HepG2 (cell line): ENCODE results near the gene TMEM114. TPM values are rescaled to one million over a fixed set of nuclear protein-coding genes. Genes with fewer than 3 reads are reported as not detected.

Source experiments
- ATAC-seq: fragments of 200-7000 bp; cut with Tn5 transposase; 3 replicates; pipeline ENCODE4 v1.9.1; 2020; ENCODE audit warnings: mild to moderate bottlenecking, moderate library complexity
- BruUV-seq: library from RNA; stranded (reverse); fragments of 400-500 nt; replicated peaks from 2 replicates; lab custom pipeline; 2021; lab: Mats Ljungman, UMichigan
- CTCF ChIA-PET: fragments of 300-600 bp; formaldehyde crosslinking; extraction: SDS; loops from one replicate; lab custom pipeline; 2021; ENCODE audit warnings: low total read pairs, inconsistent platforms, low intra/inter-chr PET ratio; lab: Yijun Ruan, JAX
- POLR2A ChIA-PET: fragments of 350-600 bp; sonication (Branson Sonifier 250); formaldehyde crosslinking; loops from one replicate; lab custom pipeline; 2020; ENCODE audit warnings: antibody characterized with exemption, inconsistent platforms; lab: Yijun Ruan, JAX
- DNase-seq: peaks from one replicate; pipeline ENCODE4 v3.0.0-alpha.2; 2015; ENCODE audit warnings: low spot score
- FAIRE-seq: peaks from 3 replicates; lab custom pipeline; 2011; peaks lifted over from hg19 to GRCh38; lab: Jason Lieb, UNC
- H2AFZ ChIP-seq: one replicate; pipeline ENCODE4 v1.6.1; 2011; ENCODE audit warnings: low read length, inconsistent platforms
- H3K27ac ChIP-seq: fragments of 300-600 bp; 3 replicates; pipeline ENCODE4 v1.8.0; 2011; ENCODE audit warnings: mixed run types, mild to moderate bottlenecking, mixed read lengths, low read length, inconsistent platforms; ENCODE audit not compliant: insufficient read depth; ENCODE audit errors: extremely low read length
- H3K27me3 ChIP-seq, 2 experiments: fragments of 200-600 bp in 1 of 2; 2 replicates in 1 of 2; 3 replicates in 1 of 2; pipeline versions ENCODE4 v1.6.0 to v1.8.0; 2011; ENCODE audit warnings: low read length in 2 of 2, mild to moderate bottlenecking in 2 of 2, moderate library complexity in 2 of 2, inconsistent platforms in 1 of 2; ENCODE audit not compliant: insufficient read depth in 2 of 2, control insufficient read depth in 1 of 2
- H3K36me3 ChIP-seq, 2 experiments: fragments of 200-600 bp in 1 of 2; replicated peaks in 1 of 2; 2 replicates in 1 of 2; 3 replicates in 1 of 2; pipeline versions ENCODE4 v1.5.1 to v1.8.0; 2011; ENCODE audit warnings: low read length in 2 of 2, inconsistent platforms in 1 of 2; ENCODE audit not compliant: insufficient read depth in 2 of 2, control insufficient read depth in 1 of 2
- H3K4me1 ChIP-seq: 2 replicates; pipeline ENCODE4 v1.5.1; 2012; ENCODE audit warnings: low read length, inconsistent platforms; ENCODE audit not compliant: insufficient read depth
- H3K4me2 ChIP-seq: 2 replicates; pipeline ENCODE4 v1.6.0; 2011; ENCODE audit warnings: low read depth, low read length, inconsistent platforms
- H3K4me3 ChIP-seq, 3 experiments: fragments of 200-600 bp in 1 of 3; sonication (generic), shearing (Covaris generic) in 1 of 3; replicated peaks in 1 of 3; 2 replicates each; pipeline ENCODE4 v1.5.1; 2011 to 2016; ENCODE audit warnings: low read length in 3 of 3, inconsistent platforms in 2 of 3, low read depth in 2 of 3, mild to moderate bottlenecking in 2 of 3, control low read depth in 1 of 3, mixed read lengths in 1 of 3; ENCODE audit not compliant: insufficient read depth in 1 of 3
- H3K79me2 ChIP-seq: one replicate; pipeline ENCODE4 v1.6.1; 2011; ENCODE audit warnings: low read length, inconsistent platforms; ENCODE audit not compliant: insufficient read depth
- H3K9ac ChIP-seq: 2 replicates; pipeline ENCODE4 v1.6.0; 2011; ENCODE audit warnings: mild to moderate bottlenecking, low read depth, low read length, inconsistent platforms; ENCODE audit not compliant: insufficient read depth
- H3K9me3 ChIP-seq: 2 replicates; pipeline ENCODE4 v1.5.1; 2012; ENCODE audit warnings: mild to moderate bottlenecking, low read length
- H4K20me1 ChIP-seq: 2 replicates; pipeline ENCODE4 v1.6.0; 2011; ENCODE audit warnings: inconsistent platforms, mild to moderate bottlenecking, low read length, moderate library complexity; ENCODE audit not compliant: insufficient read depth
- ATAD3A ChIP-seq: sonication (generic); formaldehyde crosslinking; IDR thresholded peaks from 2 replicates; pipeline ENCODE4 v1.4.0; 2020; ENCODE audit warnings: missing genetic modification reagents
- ISX ChIP-seq: sonication (generic); formaldehyde crosslinking; conservative IDR thresholded peaks from 2 replicates; pipeline ENCODE4 v1.5.0; 2020; ENCODE audit warnings: missing genetic modification reagents
- JUNB ChIP-seq: sonication (generic); formaldehyde crosslinking; IDR thresholded peaks from 2 replicates; pipeline ENCODE4 v1.8.0; 2022; ENCODE audit warnings: missing genetic modification reagents, mild to moderate bottlenecking, borderline replicate concordance
- KDM5A ChIP-seq: fragments of 200-600 bp; sonication (generic); IDR thresholded peaks from 2 replicates; pipeline ENCODE4 v1.7.0; 2018; ENCODE audit warnings: antibody characterized with exemption, mild to moderate bottlenecking, low read length, borderline replicate concordance
- NBN ChIP-seq: fragments of 450-650 bp; conservative IDR thresholded peaks from 2 replicates; pipeline ENCODE4 v1.6.1; 2017
- SETDB1 ChIP-seq: sonication (generic); formaldehyde crosslinking; IDR thresholded peaks from 2 replicates; pipeline ENCODE4 v1.5.1; 2020; ENCODE audit warnings: missing genetic modification reagents, mild to moderate bottlenecking, borderline replicate concordance
- SRY ChIP-seq: sonication (generic); formaldehyde crosslinking; IDR thresholded peaks from 2 replicates; pipeline ENCODE4 v1.8.0; 2022; ENCODE audit warnings: mild to moderate bottlenecking, missing genetic modification reagents
- TCF12 ChIP-seq, 2 experiments: fragments of 450-650 bp in 1 of 2; sonication (generic) in 1 of 2; formaldehyde crosslinking in 1 of 2; IDR thresholded peaks; 2 replicates each; pipeline versions ENCODE4 v1.6.1 to v1.8.0; 2017 to 2022; ENCODE audit warnings: antibody characterized with exemption in 1 of 2, mild to moderate bottlenecking in 1 of 2, missing genetic modification reagents in 1 of 2, moderate library complexity in 1 of 2
- ZNF10 ChIP-seq: sonication (generic); formaldehyde crosslinking; IDR thresholded peaks from 2 replicates; pipeline ENCODE4 v1.4.0; 2020; ENCODE audit warnings: mild to moderate bottlenecking, low read depth, missing genetic modification reagents, borderline replicate concordance
- ZNF24 ChIP-seq: fragments of 450-650 bp; IDR thresholded peaks from 2 replicates; pipeline ENCODE4 v1.6.1; 2017; ENCODE audit warnings: antibody characterized with exemption, mild to moderate bottlenecking
- ZNF253 ChIP-seq: sonication (generic); formaldehyde crosslinking; IDR thresholded peaks from 2 replicates; pipeline ENCODE4 v1.8.0; 2022; ENCODE audit warnings: mild to moderate bottlenecking, missing genetic modification reagents, borderline replicate concordance
- ZNF44 ChIP-seq: sonication (generic); formaldehyde crosslinking; IDR thresholded peaks from 2 replicates; pipeline ENCODE4 v1.5.1; 2020; ENCODE audit warnings: mild to moderate bottlenecking, missing genetic modification reagents
- ZNF501 ChIP-seq: sonication (generic); formaldehyde crosslinking; IDR thresholded peaks from 2 replicates; pipeline ENCODE4 v1.5.1; 2020; ENCODE audit warnings: mild to moderate bottlenecking, moderate library complexity, missing genetic modification reagents
- ZNF547 ChIP-seq: sonication (generic); formaldehyde crosslinking; IDR thresholded peaks from 2 replicates; pipeline ENCODE4 v1.5.1; 2020; ENCODE audit warnings: mild to moderate bottlenecking, missing genetic modification reagents
- ZNF737 ChIP-seq: sonication (generic); formaldehyde crosslinking; IDR thresholded peaks from 2 replicates; pipeline ENCODE4 v1.5.0; 2020; ENCODE audit warnings: missing genetic modification reagents, mild to moderate bottlenecking, borderline replicate concordance
- WGBS: methylation state at CpG from one replicate; pipeline ENCODE4 v1.1.6; 2017; ENCODE audit warnings: low lambda C conversion rate; 5-methylcytosine and 5-hydroxymethylcytosine counted together
- in situ Hi-C: cut with HindIII; loops from 2 replicates; pipeline ENCODE4 v1.10.0; 2017; ENCODE audit warnings: low pct_unique_long_range_greater_than_20kb; ENCODE audit not compliant: extremely low pct_ligation_motif_present
- intact Hi-C: fragments of 100-400 bp; cut with micrococcal nuclease; formaldehyde crosslinking; loops from one replicate; pipeline ENCODE4 v1.10.0; 2022; ENCODE audit not compliant: unreplicated experiment
- polyA plus RNA-seq, 8 experiments: library from polyadenylated mRNA; depleted of rRNA in 3 of 8; stranded (reverse) in 7 of 8; unstranded in 1 of 8; fragments of >200 nt; fragmentation: Illumina TruSeq in 4 of 8; extraction: Trizol in 4 of 8; gene quantifications; 2 replicates each; pipeline versions ENCODE4 v1.2.1 to v1.2.3, GENCODE V29; 2011 to 2016; ENCODE audit warnings: low read depth in 4 of 8, missing spikeins in 1 of 8, mixed read lengths in 1 of 8; ENCODE audit not compliant: insufficient read depth in 1 of 8
- total RNA-seq, 5 experiments: library from RNA; depleted of rRNA; stranded (reverse); fragments of >200 nt; fragmentation: Illumina TruSeq; extraction: Trizol; gene quantifications; 2 replicates each; pipeline ENCODE4 v1.2.3, GENCODE V29; 2016; ENCODE audit warnings: low read depth in 1 of 5
- TF ChIP-seq, protein P1 (sequence below): sonication (generic); formaldehyde crosslinking; conservative IDR thresholded peaks from 2 replicates; pipeline ENCODE4 v1.4.0; 2020; ENCODE audit warnings: missing genetic modification reagents
- TF ChIP-seq, protein P2 (sequence below): sonication (generic); formaldehyde crosslinking; IDR thresholded peaks from 2 replicates; pipeline ENCODE4 v1.4.0; 2020; ENCODE audit warnings: missing genetic modification reagents

TMEM114 gene
- total and polyA plus RNA-seq, 2 of the 13 experiments (the other 11 are each of a cell fraction or from before 2014, with no cell fraction given) = not detected

DNA sequence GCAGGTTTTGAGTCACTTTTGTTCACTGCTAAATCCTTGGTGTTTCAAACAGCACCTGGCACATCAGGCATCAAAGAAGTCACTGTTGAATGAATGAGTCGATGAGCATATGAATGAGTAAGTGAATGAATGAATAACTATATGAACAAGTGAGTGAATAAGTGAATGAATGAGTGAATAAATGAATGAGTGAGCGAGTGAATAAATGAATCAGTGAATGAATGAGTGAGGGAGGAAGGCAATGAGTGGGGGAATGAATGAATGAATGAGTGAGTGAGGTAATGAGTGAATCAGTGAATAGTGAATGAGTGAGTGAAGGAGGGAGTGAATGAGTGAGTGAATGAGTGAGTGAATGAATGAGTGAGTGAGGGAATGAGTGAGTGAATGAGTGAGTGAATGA is 28.8 kb downstream of the TMEM114 start:
- no peak overlapping the region for H3K27ac ChIP-seq
- in situ Hi-C loops (no loop called here), intact Hi-C loops (no loop called here)
- no peak for ATAC-seq
- ChIA-PET CTCF (no interaction called here), POLR2A (no interaction called here)
- no peak overlapping the region for H3K9ac ChIP-seq
- DNase-seq = no peak
- WGBS = 9% methylated on average over 2 of the region's 2 CpGs
- H3K4me2 ChIP-seq = no peak overlapping the region
- peaks cover 7% of the 10 kb centered on the region for H3K4me1 ChIP-seq
- H3K79me2 ChIP-seq = no peaks in the 10 kb centered on the region
- FAIRE-seq = no peak
- H4K20me1 ChIP-seq = no peaks in the 10 kb centered on the region
- peaks cover 10 to 39% of the 10 kb centered on the region in 2 experiments; a peak in 4 of 5 replicates for H3K27me3 ChIP-seq
- H3K9me3 ChIP-seq = 0 out of 2 replicates have a peak, but pooled peaks cover 5% of the 10 kb centered on the region
- H3K36me3 ChIP-seq = no peaks in the 10 kb centered on the region
- TF ChIP-seq SETDB1 (CRISPR knock-in tag) (0 out of 2 replicates have a peak, but pooled peaks have one; percentile 24), ZNF737 (CRISPR knock-in tag) (no peak), KDM5A (no peak), ATAD3A (CRISPR knock-in tag) (no peak), ZNF10 (CRISPR knock-in tag) (no peak), ZNF253 (no peak), ZNF547 (CRISPR knock-in tag) (no peak), ZNF501 (CRISPR knock-in tag) (0 out of 2 replicates have a peak, but pooled peaks have one; percentile 19), ZNF44 (no peak), JUNB (0 out of 2 replicates have a peak, but pooled peaks have one; percentile 31), SRY (no peak), ISX (CRISPR knock-in tag) (no peak), TCF12 (IDR thresholded peaks at IDR 0.05) (0 out of 2 replicates have a peak, but pooled peaks have one; percentile 10), TCF12 (CRISPR knock-in tag; IDR thresholded peaks at IDR 0.05) (no peak), ZNF24 (peak; percentile 92), NBN (no peak)
- TF ChIP-seq, protein P1, sequence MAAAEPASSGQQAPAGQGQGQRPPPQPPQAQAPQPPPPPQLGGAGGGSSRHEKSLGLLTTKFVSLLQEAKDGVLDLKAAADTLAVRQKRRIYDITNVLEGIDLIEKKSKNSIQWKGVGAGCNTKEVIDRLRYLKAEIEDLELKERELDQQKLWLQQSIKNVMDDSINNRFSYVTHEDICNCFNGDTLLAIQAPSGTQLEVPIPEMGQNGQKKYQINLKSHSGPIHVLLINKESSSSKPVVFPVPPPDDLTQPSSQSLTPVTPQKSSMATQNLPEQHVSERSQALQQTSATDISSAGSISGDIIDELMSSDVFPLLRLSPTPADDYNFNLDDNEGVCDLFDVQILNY (CRISPR knock-in tag) = no peak
- TF ChIP-seq, protein P2, sequence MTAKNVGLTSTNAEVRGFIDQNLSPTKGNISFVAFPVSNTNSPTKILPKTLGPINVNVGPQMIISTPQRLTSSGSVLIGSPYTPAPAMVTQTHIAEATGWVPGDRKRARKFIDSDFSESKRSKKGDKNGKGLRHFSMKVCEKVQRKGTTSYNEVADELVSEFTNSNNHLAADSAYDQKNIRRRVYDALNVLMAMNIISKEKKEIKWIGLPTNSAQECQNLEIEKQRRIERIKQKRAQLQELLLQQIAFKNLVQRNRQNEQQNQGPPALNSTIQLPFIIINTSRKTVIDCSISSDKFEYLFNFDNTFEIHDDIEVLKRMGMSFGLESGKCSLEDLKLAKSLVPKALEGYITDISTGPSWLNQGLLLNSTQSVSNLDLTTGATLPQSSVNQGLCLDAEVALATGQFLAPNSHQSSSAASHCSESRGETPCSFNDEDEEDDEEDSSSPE = no peak
- no peak overlapping the region for H3K4me3 ChIP-seq
- no peak overlapping the region for H2AFZ ChIP-seq
- BruUV-seq = no TSS peak
